AG10803 (cell line): Measurements from ENCODE around the gene BRI3BP.
A peak's percentile ranks its signal among the peaks of the same experiment; 100 is the strongest.
"Not testable (repeated sequence)": the region's sequence is repeated elsewhere in the genome, so short reads cannot be mapped to it uniquely, and the experiment has no call there.

Experiments
- DNase-seq: peaks from one replicate; pipeline ENCODE4 v3.0.0; 2010; ENCODE audit warnings: low read depth
- H3K4me3 ChIP-seq: 2 replicates; pipeline ENCODE4 v1.5.1; 2011; ENCODE audit warnings: mild to moderate bottlenecking, low read length, control low read depth
- TF ChIP-seq, protein P1 (sequence below): conservative IDR thresholded peaks from 2 replicates; pipeline ENCODE4 v1.5.1; 2011; ENCODE audit warnings: mild to moderate bottlenecking, low read length, control low read depth, inconsistent platforms

BRI3BP gene

GRCh38 chr12:125055591-125055990 lies 62.1 kb downstream of the BRI3BP start:
- no peak for DNase-seq
- H3K4me3 ChIP-seq, result no peak overlapping the region
- TF ChIP-seq, protein P1, sequence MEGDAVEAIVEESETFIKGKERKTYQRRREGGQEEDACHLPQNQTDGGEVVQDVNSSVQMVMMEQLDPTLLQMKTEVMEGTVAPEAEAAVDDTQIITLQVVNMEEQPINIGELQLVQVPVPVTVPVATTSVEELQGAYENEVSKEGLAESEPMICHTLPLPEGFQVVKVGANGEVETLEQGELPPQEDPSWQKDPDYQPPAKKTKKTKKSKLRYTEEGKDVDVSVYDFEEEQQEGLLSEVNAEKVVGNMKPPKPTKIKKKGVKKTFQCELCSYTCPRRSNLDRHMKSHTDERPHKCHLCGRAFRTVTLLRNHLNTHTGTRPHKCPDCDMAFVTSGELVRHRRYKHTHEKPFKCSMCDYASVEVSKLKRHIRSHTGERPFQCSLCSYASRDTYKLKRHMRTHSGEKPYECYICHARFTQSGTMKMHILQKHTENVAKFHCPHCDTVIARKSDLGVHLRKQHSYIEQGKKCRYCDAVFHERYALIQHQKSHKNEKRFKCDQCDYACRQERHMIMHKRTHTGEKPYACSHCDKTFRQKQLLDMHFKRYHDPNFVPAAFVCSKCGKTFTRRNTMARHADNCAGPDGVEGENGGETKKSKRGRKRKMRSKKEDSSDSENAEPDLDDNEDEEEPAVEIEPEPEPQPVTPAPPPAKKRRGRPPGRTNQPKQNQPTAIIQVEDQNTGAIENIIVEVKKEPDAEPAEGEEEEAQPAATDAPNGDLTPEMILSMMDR, result no peak

DNA sequence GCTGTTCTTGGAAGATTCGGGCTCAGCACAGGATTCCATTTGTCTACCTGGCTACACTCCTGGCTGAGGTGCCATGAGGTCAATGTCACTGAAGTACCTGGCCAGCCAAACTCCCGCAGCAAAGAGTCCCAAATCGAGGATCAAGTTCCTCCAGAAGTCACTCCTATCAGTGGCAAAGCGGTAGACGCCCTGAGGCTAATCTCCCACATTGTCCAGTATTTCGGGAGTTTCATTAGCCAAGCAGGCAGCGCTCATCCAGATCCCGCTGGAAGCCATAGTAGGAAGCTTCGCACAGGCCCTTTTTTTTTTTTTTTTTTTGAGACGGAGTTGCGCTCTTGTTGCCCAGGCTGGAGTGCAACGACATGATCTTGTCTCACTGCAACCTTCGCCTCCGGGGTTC lies 62.9 kb downstream of the BRI3BP start:
- H3K4me3 ChIP-seq, result no peak overlapping the region
- TF ChIP-seq, protein P1, result no peak
- DNase-seq, result no peak

DNA sequence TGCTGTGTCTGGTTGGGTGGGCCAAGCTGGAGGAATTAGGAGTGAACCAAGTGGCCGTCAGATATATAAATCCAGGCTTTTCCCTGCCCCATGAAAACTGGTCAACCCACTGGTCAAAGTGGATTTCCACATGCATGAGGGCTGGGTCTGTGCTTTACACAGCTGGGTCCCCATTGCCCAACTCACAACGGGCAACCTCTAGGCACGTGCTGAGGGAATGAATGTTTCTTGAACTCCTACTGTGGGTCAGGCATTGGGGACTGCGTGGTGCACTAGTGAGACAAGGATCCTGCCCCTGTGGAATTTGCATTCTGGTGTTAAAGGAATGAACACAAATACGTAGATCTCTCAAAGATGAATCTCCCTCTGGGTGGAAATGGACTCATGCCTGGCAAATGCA lies 64.3 kb downstream of the BRI3BP start:
- no peak overlapping the region for H3K4me3 ChIP-seq
- TF ChIP-seq, protein P1, result no peak

GRCh38 chr12:125061229-125061628 lies 67.8 kb downstream of the BRI3BP start:
- TF ChIP-seq, protein P1, result no peak
- H3K4me3 ChIP-seq, result no peak overlapping the region
- DNase-seq, result no peak

More for the DNA sequence above, 64.3 kb downstream of the BRI3BP start:
- DNase-seq, result no peak

DNA sequence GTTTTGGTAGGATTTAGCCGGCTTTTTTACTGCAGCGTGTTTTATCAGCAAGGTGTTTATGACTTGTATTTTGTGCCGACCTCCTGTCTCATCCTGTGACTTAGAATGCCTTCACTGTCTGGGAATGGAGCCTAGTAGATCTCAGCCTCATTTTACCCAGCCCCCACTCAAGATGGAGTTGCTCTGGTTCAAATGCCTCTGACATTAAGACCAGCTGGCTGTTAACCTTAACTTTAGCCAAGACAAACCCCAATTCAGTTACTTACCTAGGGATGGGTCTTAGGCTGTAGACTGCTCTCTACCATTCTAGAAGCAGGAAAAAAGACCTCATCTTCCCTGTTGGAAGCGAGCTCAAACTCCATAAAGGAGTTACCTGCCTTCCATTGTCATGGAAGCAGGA lies 70.1 kb downstream of the BRI3BP start:
- H3K4me3 ChIP-seq, DNase-seq: not testable (repeated sequence)

DNA sequence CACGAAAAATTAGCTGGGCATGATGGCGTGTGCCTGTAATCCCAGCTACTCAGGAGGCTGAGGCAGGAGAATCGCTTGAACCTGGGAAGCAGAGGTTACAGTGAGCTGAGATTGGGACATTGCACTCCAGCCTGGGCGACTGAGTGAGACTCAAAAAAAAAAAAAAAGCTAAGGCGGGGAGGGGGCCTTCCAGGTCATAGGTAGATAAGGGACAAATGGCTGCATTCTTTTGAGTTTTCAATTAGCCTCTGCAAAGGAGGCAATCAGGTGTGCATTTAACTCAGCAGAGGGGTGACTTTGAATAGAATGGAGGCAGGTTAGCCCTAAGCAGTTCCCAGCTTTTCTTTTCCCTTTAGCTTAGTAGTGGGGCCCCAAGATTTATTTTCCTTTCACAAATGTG lies 71.0 kb downstream of the BRI3BP start:
- DNase-seq, result no peak
- H3K4me3 ChIP-seq, result peak overlapping the region; percentile 80
- TF ChIP-seq, protein P1, result no peak

- peak within 1 kb of the TSS; percentile 80 for H3K4me3 ChIP-seq
- DNase-seq, result peak; percentile 68
- TF ChIP-seq, protein P1, result no peak
Measured at GRCh38 chr12:125065021-125065918, 71.8 kb downstream of the BRI3BP start, which contains the start of gene AACS. Gene AACS, plus strand, starts transcription at chr12:125065435. Its CDS starts 150 bp downstream, at chr12:125065585.
